Measurements from ENCODE around the gene NUP98.
"Not testable (repeated sequence)": the region's sequence is repeated elsewhere in the genome, so short reads cannot be mapped to it uniquely, and the experiment has no call there.

Gene NUP98

DNA sequence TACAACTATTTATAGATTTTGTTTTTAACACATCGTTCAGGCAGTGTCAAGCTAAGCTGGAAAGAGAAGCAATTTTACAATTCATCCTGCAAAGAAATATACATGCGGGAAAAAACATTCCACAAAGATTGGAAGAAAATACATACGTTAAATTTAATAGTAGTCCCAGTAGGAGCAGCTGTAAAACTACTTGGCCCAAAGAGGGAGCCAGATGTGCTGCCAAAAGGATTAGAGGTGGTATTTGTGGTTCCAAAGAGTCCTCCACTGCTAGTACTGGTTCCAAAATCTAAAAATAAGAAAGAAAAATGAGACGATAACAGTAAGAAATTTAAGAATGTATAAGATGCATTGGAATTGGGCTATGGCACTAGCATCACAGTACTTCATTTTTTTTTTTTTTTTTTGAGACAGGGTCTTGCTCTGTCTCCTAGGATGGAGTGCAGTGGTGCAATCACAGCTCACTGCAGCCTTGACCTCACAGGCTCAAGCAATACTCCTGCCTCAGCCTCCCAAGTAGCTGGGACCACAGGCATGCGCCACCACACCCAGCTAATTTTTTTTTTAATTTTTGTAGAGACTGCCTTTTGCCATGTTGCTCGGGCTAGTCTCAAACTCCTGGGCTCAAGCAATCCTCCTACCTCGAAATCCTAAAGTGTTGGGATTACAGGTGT is 21.5 kb downstream of the NUP98 start:
- Mint-ChIP-seq H3K36me3 (ENCODE audit: low read depth) (peaks cover 65% of the 10 kb centered on the region), H3K9me3 (no peaks in the 10 kb centered on the region), H3K4me3 (no peak overlapping the region), H3K27me3 (ENCODE audit: low read depth) (no peaks in the 10 kb centered on the region), H3K4me1 (no peaks in the 10 kb centered on the region), H3K27ac (no peak overlapping the region)
- TF ChIP-seq CTCF (IDR thresholded peaks at IDR 0.05; ENCODE audit: unreplicated experiment in 3 of 3): no peak

DNA sequence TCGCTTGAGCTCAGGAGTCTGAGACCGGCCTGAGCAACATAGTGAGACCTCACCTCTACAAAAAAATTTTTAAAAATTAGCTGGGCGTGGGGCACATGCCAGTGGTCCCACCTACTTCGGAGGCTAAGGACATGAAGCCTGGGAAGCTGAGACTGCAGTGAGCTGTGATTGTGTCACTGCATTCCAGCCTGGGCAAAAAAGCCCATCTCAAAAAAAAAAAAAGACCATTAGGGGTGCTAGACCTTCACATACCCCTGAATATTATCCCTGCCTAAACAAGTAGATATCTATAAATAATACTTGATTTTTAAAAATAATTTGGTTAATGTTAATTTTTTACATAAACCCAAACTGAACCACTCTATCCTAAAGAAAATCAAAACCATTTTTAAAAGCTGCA is 24.2 kb downstream of the NUP98 start:
- no peak for TF ChIP-seq CTCF (IDR thresholded peaks at IDR 0.05; ENCODE audit: unreplicated experiment in 3 of 3)
- Mint-ChIP-seq H3K27ac (no peak overlapping the region), H3K4me3 (no peak overlapping the region), H3K9me3 (no peaks in the 10 kb centered on the region), H3K4me1 (no peaks in the 10 kb centered on the region), H3K36me3 (ENCODE audit: low read depth) (peaks cover 70% of the 10 kb centered on the region), H3K27me3 (ENCODE audit: low read depth) (no peaks in the 10 kb centered on the region)

DNA sequence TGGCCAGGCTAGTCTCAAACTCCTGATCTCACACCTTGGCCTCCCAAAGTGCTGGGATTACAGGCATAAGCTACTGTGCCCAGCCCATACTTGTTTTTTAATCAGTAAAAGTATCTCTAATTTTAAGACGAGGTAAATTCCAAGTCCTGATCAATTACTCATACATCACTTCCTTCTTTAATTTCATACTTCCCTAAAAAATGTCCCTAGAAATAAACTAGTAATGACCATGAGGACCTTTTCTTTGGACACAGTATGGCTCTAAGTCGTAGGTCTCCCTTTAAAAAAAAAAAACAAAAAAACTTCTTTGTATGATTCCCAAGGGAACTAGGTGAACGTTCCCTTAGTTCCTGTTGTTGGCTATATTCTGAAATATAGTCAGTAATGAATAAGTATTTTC is 29.8 kb downstream of the NUP98 start:
- H3K27ac Mint-ChIP-seq: no peak overlapping the region
- no peak for TF ChIP-seq CTCF (IDR thresholded peaks at IDR 0.05; ENCODE audit: unreplicated experiment in 3 of 3)
- H3K4me3 Mint-ChIP-seq: no peak overlapping the region
- H3K4me1 Mint-ChIP-seq: no peaks in the 10 kb centered on the region
- peaks cover 85% of the 10 kb centered on the region for H3K36me3 Mint-ChIP-seq (ENCODE audit: low read depth)
- no peaks in the 10 kb centered on the region for H3K27me3 Mint-ChIP-seq (ENCODE audit: low read depth)
- no peaks in the 10 kb centered on the region for H3K9me3 Mint-ChIP-seq

DNA sequence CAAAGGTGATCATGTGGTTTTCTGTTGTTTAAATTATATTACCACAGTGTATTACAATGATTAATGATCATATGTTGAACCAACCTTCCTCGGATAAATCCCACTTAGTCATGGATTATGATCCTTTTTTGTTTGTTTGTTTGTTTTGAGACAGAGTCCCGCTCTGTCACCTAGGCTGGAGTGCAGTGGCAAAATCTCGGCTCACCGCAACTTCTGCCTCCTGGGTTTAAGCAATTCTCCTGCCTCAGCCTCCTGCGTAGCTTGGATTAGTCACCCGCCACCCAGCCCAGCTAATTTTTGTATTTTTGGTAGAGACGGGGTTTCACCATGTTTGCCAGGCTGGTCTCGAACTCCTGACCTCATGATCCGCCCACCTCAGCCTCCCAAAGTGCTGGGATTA is 30.5 kb downstream of the NUP98 start:
- H3K27me3 Mint-ChIP-seq (ENCODE audit: low read depth); H3K4me3 Mint-ChIP-seq; H3K9me3 Mint-ChIP-seq; H3K27ac Mint-ChIP-seq; H3K4me1 Mint-ChIP-seq: not testable (repeated sequence)
- H3K36me3 Mint-ChIP-seq (ENCODE audit: low read depth): peaks cover 84% of the 10 kb centered on the region

DNA sequence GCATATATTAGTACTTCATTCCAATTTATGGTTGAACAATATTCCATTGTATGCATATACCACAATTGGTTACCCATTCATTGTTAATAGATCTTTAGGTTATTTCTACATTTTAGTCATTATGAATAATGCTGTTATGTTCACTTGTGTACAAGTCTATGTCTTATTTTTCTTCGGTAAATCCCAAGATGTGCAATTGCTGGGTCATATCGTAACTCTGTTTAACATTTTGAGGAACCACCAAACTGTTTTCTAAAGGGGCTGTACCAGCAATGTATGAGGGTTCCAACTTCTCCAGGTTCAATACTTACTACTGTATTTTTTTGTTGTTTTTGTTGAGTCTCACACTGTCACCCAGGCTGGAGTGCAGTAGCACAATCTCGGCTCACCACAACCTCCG is 33.1 kb downstream of the NUP98 start:
- Mint-ChIP-seq H3K9me3 (no peaks in the 10 kb centered on the region), H3K27ac (no peak overlapping the region), H3K4me3 (no peak overlapping the region), H3K27me3 (ENCODE audit: low read depth) (no peaks in the 10 kb centered on the region), H3K4me1 (no peaks in the 10 kb centered on the region), H3K36me3 (ENCODE audit: low read depth) (peaks cover 79% of the 10 kb centered on the region)
- no peak for TF ChIP-seq CTCF (IDR thresholded peaks at IDR 0.05; ENCODE audit: unreplicated experiment in 3 of 3)

DNA sequence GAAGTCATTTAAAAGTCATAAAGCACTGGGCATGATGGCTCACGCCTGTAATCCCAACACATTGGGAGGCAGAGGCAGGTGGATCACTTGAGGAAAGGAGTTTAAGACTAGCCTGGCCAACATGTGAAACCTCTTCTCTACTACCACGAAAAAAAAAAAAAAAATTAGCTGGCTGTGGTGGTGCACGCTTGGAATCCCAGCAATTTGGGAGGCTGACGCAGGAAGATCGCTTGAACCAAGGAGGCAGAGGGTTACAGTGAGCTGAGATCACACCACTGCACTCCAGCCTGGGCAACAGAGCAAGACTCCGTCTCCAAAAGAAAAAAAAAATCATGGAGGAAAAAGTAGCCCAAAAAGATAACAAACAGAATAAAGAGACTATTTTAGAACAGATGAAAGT is 42.2 kb downstream of the NUP98 start:
- Mint-ChIP-seq H3K4me3 (no peak overlapping the region), H3K9me3 (no peaks in the 10 kb centered on the region), H3K27me3 (ENCODE audit: low read depth) (peaks cover 3% of the 10 kb centered on the region), H3K4me1 (no peaks in the 10 kb centered on the region), H3K36me3 (ENCODE audit: low read depth) (peaks cover 74% of the 10 kb centered on the region), H3K27ac (no peak overlapping the region)
- TF ChIP-seq CTCF (IDR thresholded peaks at IDR 0.05; ENCODE audit: unreplicated experiment in 3 of 3): no peak

All from nephron (organoid).